Loucy (cell line): ENCODE data around the gene LRCH1.

ENCODE experiments used
- H2AFZ ChIP-seq: fragments of 200-600 bp; sonication (generic); 2 replicates; pipeline ENCODE4 v1.6.0; 2016; ENCODE audit warnings: antibody characterized with exemption, mild to moderate bottlenecking, low read length, moderate library complexity
- H3F3A ChIP-seq: fragments of 200-600 bp; 2 replicates; pipeline ENCODE4 v1.6.0; 2016; ENCODE audit warnings: antibody characterized with exemption, low read depth, mild to moderate bottlenecking
- H3K27me3 ChIP-seq: fragments of 200-600 bp; sonication (generic); 2 replicates; pipeline ENCODE4 v1.6.1; 2014; ENCODE audit warnings: low read length, mild to moderate bottlenecking; ENCODE audit not compliant: insufficient read depth, poor library complexity, severe bottlenecking
- H3K36me3 ChIP-seq: fragments of 200-600 bp; sonication (generic); 2 replicates; pipeline ENCODE4 v1.6.1; 2016; ENCODE audit warnings: low read length; ENCODE audit not compliant: insufficient read depth
- H3K4me1 ChIP-seq: fragments of 200-600 bp; sonication (generic); 2 replicates; pipeline ENCODE4 v1.5.1; 2014; ENCODE audit warnings: low read length, mild to moderate bottlenecking; ENCODE audit not compliant: insufficient read depth, poor library complexity, severe bottlenecking
- H3K4me2 ChIP-seq: fragments of 200-600 bp; sonication (generic); 2 replicates; pipeline ENCODE4 v1.6.0; 2014; ENCODE audit warnings: antibody characterized with exemption, low read length, low read depth, mild to moderate bottlenecking; ENCODE audit not compliant: poor library complexity, severe bottlenecking
- H3K4me3 ChIP-seq: fragments of 200-600 bp; sonication (generic); 2 replicates; pipeline ENCODE4 v1.5.1; 2014; ENCODE audit warnings: low read length, mild to moderate bottlenecking, mixed read lengths; ENCODE audit not compliant: poor library complexity, severe bottlenecking
- H3K79me2 ChIP-seq: fragments of 200-600 bp; sonication (generic); 2 replicates; pipeline ENCODE4 v1.6.1; 2014; ENCODE audit warnings: low read length; ENCODE audit not compliant: insufficient read depth
- H3K9ac ChIP-seq: fragments of 200-600 bp; sonication (generic); 2 replicates; pipeline ENCODE4 v1.6.0; 2014; ENCODE audit warnings: mild to moderate bottlenecking, low read depth, low read length, moderate library complexity; ENCODE audit not compliant: poor library complexity, severe bottlenecking
- H3K9me2 ChIP-seq: fragments of 200-600 bp; sonication (generic); replicated peaks from 2 replicates; pipeline ENCODE4 v1.6.1; 2016; ENCODE audit warnings: low read depth, low read length, mixed read lengths
- H3K9me3 ChIP-seq: fragments of 200-600 bp; sonication (generic); 2 replicates; pipeline ENCODE4 v1.6.1; 2014; ENCODE audit warnings: mild to moderate bottlenecking, antibody characterized with exemption, low read length, low read depth; ENCODE audit not compliant: insufficient read depth
- H4K20me1 ChIP-seq: fragments of 200-600 bp; sonication (generic); 2 replicates; pipeline ENCODE4 v1.6.0; 2014; ENCODE audit warnings: antibody characterized with exemption, low read length, mild to moderate bottlenecking; ENCODE audit not compliant: insufficient read depth, poor library complexity, severe bottlenecking
- EZH2phosphoT487 ChIP-seq: fragments of 200-600 bp; IDR thresholded peaks from 2 replicates; pipeline ENCODE4 v1.6.1; 2018; ENCODE audit warnings: antibody characterized with exemption, mild to moderate bottlenecking, moderate library complexity, borderline replicate concordance
- TF ChIP-seq, protein P1 (sequence below): fragments of 200-600 bp; sonication (generic); conservative IDR thresholded peaks from 2 replicates; pipeline ENCODE4 v1.5.1; 2014; ENCODE audit warnings: mild to moderate bottlenecking, antibody characterized with exemption, low read length

Gene LRCH1

GRCh38 chr13:46622630-46623256 lies 69.8 kb downstream of the LRCH1 start:
- no peaks in the 10 kb centered on the region for H3K9me3 ChIP-seq
- H3K27me3 ChIP-seq, result no peaks in the 10 kb centered on the region
- H3F3A ChIP-seq, result no peaks in the 10 kb centered on the region
- H4K20me1 ChIP-seq, result peaks cover 29% of the 10 kb centered on the region
- H3K4me1 ChIP-seq, result peaks cover 7% of the 10 kb centered on the region
- H3K36me3 ChIP-seq, result no peaks in the 10 kb centered on the region
- no peak overlapping the region for H3K4me2 ChIP-seq
- no peak overlapping the region for H3K9ac ChIP-seq
- H3K79me2 ChIP-seq, result peaks cover 86% of the 10 kb centered on the region
- no peaks in the 10 kb centered on the region for H3K9me2 ChIP-seq
- no peak overlapping the region for H2AFZ ChIP-seq
- TF ChIP-seq, protein P1, sequence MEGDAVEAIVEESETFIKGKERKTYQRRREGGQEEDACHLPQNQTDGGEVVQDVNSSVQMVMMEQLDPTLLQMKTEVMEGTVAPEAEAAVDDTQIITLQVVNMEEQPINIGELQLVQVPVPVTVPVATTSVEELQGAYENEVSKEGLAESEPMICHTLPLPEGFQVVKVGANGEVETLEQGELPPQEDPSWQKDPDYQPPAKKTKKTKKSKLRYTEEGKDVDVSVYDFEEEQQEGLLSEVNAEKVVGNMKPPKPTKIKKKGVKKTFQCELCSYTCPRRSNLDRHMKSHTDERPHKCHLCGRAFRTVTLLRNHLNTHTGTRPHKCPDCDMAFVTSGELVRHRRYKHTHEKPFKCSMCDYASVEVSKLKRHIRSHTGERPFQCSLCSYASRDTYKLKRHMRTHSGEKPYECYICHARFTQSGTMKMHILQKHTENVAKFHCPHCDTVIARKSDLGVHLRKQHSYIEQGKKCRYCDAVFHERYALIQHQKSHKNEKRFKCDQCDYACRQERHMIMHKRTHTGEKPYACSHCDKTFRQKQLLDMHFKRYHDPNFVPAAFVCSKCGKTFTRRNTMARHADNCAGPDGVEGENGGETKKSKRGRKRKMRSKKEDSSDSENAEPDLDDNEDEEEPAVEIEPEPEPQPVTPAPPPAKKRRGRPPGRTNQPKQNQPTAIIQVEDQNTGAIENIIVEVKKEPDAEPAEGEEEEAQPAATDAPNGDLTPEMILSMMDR, result no peak
- TF ChIP-seq EZH2phosphoT487, result no peak
- no peak overlapping the region for H3K4me3 ChIP-seq

DNA sequence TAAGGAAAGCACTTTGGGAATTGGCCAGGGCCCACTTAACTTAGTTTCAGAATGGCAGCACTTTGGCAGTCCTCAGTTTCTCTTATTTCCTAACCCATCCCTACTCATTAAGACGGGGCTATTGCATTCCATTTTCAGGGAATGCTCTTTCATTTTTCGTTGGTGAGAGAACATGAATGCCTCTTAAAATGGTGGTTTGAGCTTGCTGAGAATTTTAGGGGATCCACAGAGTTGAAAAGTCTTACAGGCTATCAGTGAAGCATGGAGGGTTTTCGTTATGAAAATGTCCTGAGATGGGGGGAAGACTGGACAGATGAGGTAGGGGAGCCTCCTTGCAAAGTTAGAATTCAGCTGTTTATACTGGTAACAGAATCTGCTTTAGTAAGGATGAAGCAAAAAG lies 71.4 kb downstream of the LRCH1 start:
- Histone ChIP-seq H3K4me3 (no peak overlapping the region), H3K9me2 (no peaks in the 10 kb centered on the region), H3F3A (no peaks in the 10 kb centered on the region), H2AFZ (no peak overlapping the region), H3K9ac (no peak overlapping the region), H3K9me3 (no peaks in the 10 kb centered on the region), H3K79me2 (peaks cover 83% of the 10 kb centered on the region), H4K20me1 (peaks cover 29% of the 10 kb centered on the region), H3K36me3 (no peaks in the 10 kb centered on the region), H3K4me1 (peaks cover 8% of the 10 kb centered on the region), H3K27me3 (no peaks in the 10 kb centered on the region), H3K4me2 (no peak overlapping the region)
- TF ChIP-seq, protein P1, result no peak
- no peak for TF ChIP-seq EZH2phosphoT487

DNA sequence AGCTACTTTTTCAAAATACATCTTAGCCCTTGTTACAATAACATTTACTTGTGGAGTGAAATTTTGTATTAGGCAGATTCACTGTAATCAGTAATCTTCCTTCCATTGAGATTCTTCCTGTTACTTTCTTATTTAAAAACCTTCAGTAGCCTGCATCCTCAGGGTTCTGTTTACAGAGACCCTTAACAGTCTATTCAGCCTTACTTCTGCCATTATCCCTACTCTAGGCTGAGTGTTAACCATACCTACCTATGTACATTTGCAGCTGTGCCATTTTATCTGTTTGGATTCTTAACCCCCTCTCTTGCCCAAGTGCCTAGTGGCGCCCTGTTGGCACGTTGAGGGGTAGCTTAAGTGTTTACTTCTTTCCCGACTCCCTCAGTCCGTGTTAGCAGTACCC lies 71.9 kb downstream of the LRCH1 start:
- Histone ChIP-seq H3K4me2 (no peak overlapping the region), H3K9ac (no peak overlapping the region), H3K27me3 (no peaks in the 10 kb centered on the region), H3K4me1 (peaks cover 13% of the 10 kb centered on the region), H3F3A (no peaks in the 10 kb centered on the region), H2AFZ (no peak overlapping the region), H3K79me2 (peaks cover 83% of the 10 kb centered on the region), H3K9me2 (no peaks in the 10 kb centered on the region), H4K20me1 (peaks cover 29% of the 10 kb centered on the region), H3K36me3 (no peaks in the 10 kb centered on the region), H3K9me3 (no peaks in the 10 kb centered on the region), H3K4me3 (no peak overlapping the region)
- TF ChIP-seq, protein P1, result no peak
- no peak for TF ChIP-seq EZH2phosphoT487
